Adrenal gland (tissue), 12 donors: ENCODE results near the gene SEC16A. TPM values are rescaled to one million over a fixed set of nuclear protein-coding genes. Genes with fewer than 3 reads are reported as not detected.

Experiments used
- DNase-seq, 7 donors: peaks; one replicate each; pipeline ENCODE4 v3.0.0-alpha.2; 2019 to 2020
- H3K27ac ChIP-seq, 5 donors: fragments of 200-600 bp; sonication (generic) in 4 of 5; 1 replicate in 3 of 5; 2 replicates in 2 of 5; pipeline versions ENCODE4 v1.5.1 to v1.8.0; 2016 to 2020; ENCODE audit warnings: mild to moderate bottlenecking in 1 of 5
- H3K27me3 ChIP-seq: fragments of 200-600 bp; 2 replicates; pipeline ENCODE4 v1.8.0; 2021
- H3K36me3 ChIP-seq, 2 donors: fragments of 200-600 bp; replicated peaks in 1 of 2; 1 replicate in 1 of 2; 2 replicates in 1 of 2; pipeline versions ENCODE4 v1.5.1 to v1.8.0; 2018 to 2022
- H3K4me1 ChIP-seq, 2 donors: fragments of 200-600 bp; replicated peaks in 1 of 2; 1 replicate in 1 of 2; 2 replicates in 1 of 2; pipeline versions ENCODE4 v1.5.1 to v1.8.0; 2018 to 2021
- H3K4me3 ChIP-seq, 4 donors: fragments of 200-600 bp; sonication (generic) in 3 of 4; one replicate each; pipeline ENCODE4 v1.5.1; 2016 to 2018
- H3K9me3 ChIP-seq, 3 donors: fragments of 200-600 bp; sonication (generic) in 1 of 3; replicated peaks in 1 of 3; 1 replicate in 2 of 3; 2 replicates in 1 of 3; pipeline versions ENCODE4 v1.5.1 to v1.8.0; 2016 to 2021
- CTCF ChIP-seq, 6 experiments: fragments of 450-650 bp in 4 of 6; fragments of 200-600 bp in 2 of 6; sonication (generic) in 1 of 6; IDR thresholded peaks; 1 replicate in 5 of 6; 2 replicates in 1 of 6; pipeline versions ENCODE4 v1.5.1 to v1.8.0; 2016 to 2021; ENCODE audit warnings: antibody characterized with exemption in 6 of 6, mild to moderate bottlenecking in 2 of 6, moderate library complexity in 1 of 6
- POLR2A ChIP-seq, 2 donors: fragments of 450-650 bp; IDR thresholded peaks; one replicate each; pipeline ENCODE4 v1.6.1; 2017; ENCODE audit warnings: antibody characterized with exemption in 2 of 2, mild to moderate bottlenecking in 2 of 2, moderate library complexity in 1 of 2
- WGBS, 4 donors: extraction: QIAGEN DNeasy Blood & Tissue Kit in 2 of 4; methylation state at CpG; one replicate each; pipeline versions ENCODE4 v1.1.5 to v1.1.7; 2013 to 2017; 5-methylcytosine and 5-hydroxymethylcytosine counted together
- intact Hi-C, 2 donors: fragments of 100-400 bp; cut with DNase I; formaldehyde crosslinking; loops; one replicate each; pipeline versions ENCODE4 v1.14.1 to v1.15.0; 2022 to 2023
- polyA plus RNA-seq, 3 donors: library from polyadenylated mRNA; stranded (reverse); fragments of 200-250 nt in 2 of 3; fragments of 350-450 nt in 1 of 3; fragmentation: Illumina TruSeq in 1 of 3; extraction: RNeasy Lipid Tissue Mini Kit (QIAGEN cat#74804) in 1 of 3; gene quantifications; one replicate each; pipeline ENCODE4 v1.2.3, GENCODE V29; 2013 to 2014
- total RNA-seq, 9 donors: library from RNA; depleted of rRNA in 4 of 9; stranded (reverse); fragments of >200 nt in 4 of 9; fragments of 120-200 nt in 1 of 9; fragmentation: NEBNext Ultra II Directional in 1 of 9; extraction: Animal tissue kit (Norgen Biotek cat#: 25700) in 1 of 9; gene quantifications; one replicate each; pipeline versions ENCODE4 v1.1.0 to v1.2.4, GENCODE V29; 2013 to 2023
- donor health status: healthy with polysubstance abuse.
- donor health status: Bipolar disorder and iron deficiency.
- donor health status: DM: yes; HTN: yes; CAD: no.
- donor health status: DM: no; HTN: no; CAD: no.
- donor health status: DM: no; HTN: no; CAD: no.
- donor health status: DM: yes; HTN: yes; CAD: no.

SEC16A gene
- total and polyA plus RNA-seq, 12 donors = 18.8 to 107 (median 56.5) TPM

GRCh38 chr9:136516191-136516654, 33.4 kb upstream of the SEC16A start:
- DNase-seq = no peak
- 81 to 85% (median 83%) methylated on average over 14 to 19 of the region's 19 CpGs for WGBS, 4 donors
- no peak overlapping the region for H3K27ac ChIP-seq
- intact Hi-C loops = no loop called here
- no peaks in the 10 kb centered on the region for H3K4me1 ChIP-seq
- H3K4me3 ChIP-seq = no peak overlapping the region
- H3K27me3 ChIP-seq = no peaks in the 10 kb centered on the region
- H3K9me3 ChIP-seq = no peaks in the 10 kb centered on the region
- peaks cover 0 to 67% of the 10 kb centered on the region in 2 donors for H3K36me3 ChIP-seq
- no peak for TF ChIP-seq CTCF (IDR thresholded peaks at IDR 0.05)
- no peak for TF ChIP-seq POLR2A (IDR thresholded peaks at IDR 0.05)

GRCh38 chr9:136515276-136515675, 32.4 kb upstream of the SEC16A start:
- no peak overlapping the region for H3K4me3 ChIP-seq
- H3K27me3 ChIP-seq = no peaks in the 10 kb centered on the region
- 95 to 100% (median 96%) methylated on average over 4 to 28 of the region's 28 CpGs for WGBS, 4 donors
- no peak overlapping the region for H3K27ac ChIP-seq
- no peaks in the 10 kb centered on the region for H3K4me1 ChIP-seq
- intact Hi-C loops = no loop called here
- H3K9me3 ChIP-seq = no peaks in the 10 kb centered on the region
- no peak for TF ChIP-seq POLR2A (IDR thresholded peaks at IDR 0.05)
- no peak for TF ChIP-seq CTCF (IDR thresholded peaks at IDR 0.05)
- DNase-seq = no peak
- peaks cover 0 to 75% of the 10 kb centered on the region in 2 donors for H3K36me3 ChIP-seq

- Histone ChIP-seq H3K4me1 (no peaks in the 10 kb centered on the region), H3K9me3 (no peaks in the 10 kb centered on the region), H3K27ac (no peak overlapping the region), H3K4me3 (no peak overlapping the region), H3K27me3 (no peaks in the 10 kb centered on the region), H3K36me3 (peaks cover 0 to 80% of the 10 kb centered on the region in 2 donors)
- intact Hi-C loops = no loop called here
- WGBS, 4 donors = 84 to 91% (median 88%) methylated on average over 8 to 29 of the region's 29 CpGs
- DNase-seq = no peak
- TF ChIP-seq CTCF (IDR thresholded peaks at IDR 0.05) = no peak
- TF ChIP-seq POLR2A (IDR thresholded peaks at IDR 0.05) = no peak
Measured at GRCh38 chr9:136514022-136514714, 31.3 kb upstream of the SEC16A start.

- no peak for DNase-seq
- Histone ChIP-seq H3K27ac (no peak overlapping the region), H3K9me3 (no peaks in the 10 kb centered on the region), H3K4me1 (no peaks in the 10 kb centered on the region), H3K27me3 (no peaks in the 10 kb centered on the region), H3K36me3 (peaks cover 0 to 79% of the 10 kb centered on the region in 2 donors), H3K4me3 (no peak overlapping the region)
- 89 to 96% (median 94%) methylated on average over 3 to 16 of the region's 16 CpGs for WGBS, 4 donors
- intact Hi-C loops = no loop called here
- TF ChIP-seq POLR2A (IDR thresholded peaks at IDR 0.05) = no peak
- TF ChIP-seq CTCF (IDR thresholded peaks at IDR 0.05) = no peak
Measured at GRCh38 chr9:136513191-136513590, 30.4 kb upstream of the SEC16A start.
